A549 treated with GW870086 at 1 μM for 4 hours (cell line): Measurements from ENCODE around the gene PCDHA6. TPM values are rescaled to one million over a fixed set of nuclear protein-coding genes. Genes with fewer than 3 reads are reported as not detected.

Source experiments
- total RNA-seq: library from RNA; stranded (reverse); fragments of 200-300 nt; extraction: Qiagen RNA extraction; gene quantifications from 5 replicates; pipeline ENCODE4 v1.2.3, GENCODE V29; 2022; ENCODE audit warnings: low read depth

Gene PCDHA6
- total RNA-seq, 1 experiment from 2014 or later: 0.08 TPM

GRCh38 chr5:140875085-140876065 is 47.6 kb downstream of the PCDHA6 start, which contains the start of gene PCDHA12:
Gene PCDHA12 (plus strand): TSS chr5:140875308. CDS start chr5:140875473, 165 bp downstream.

Other genes starting within 250 kb of the PCDHA6 start
- 3.0 to 4.8 TPM (median 4.6 TPM) in 5 replicates for gene CD14, start 194.8 kb upstream of the PCDHA6 start, total RNA-seq
- 9.1 to 14.6 TPM (median 12.8 TPM) in 5 replicates for gene TMCO6, start 188.5 kb upstream of the PCDHA6 start, total RNA-seq
- gene NDUFA2, start 180.3 kb upstream of the PCDHA6 start, total RNA-seq: 110 to 128 TPM (median 113 TPM) in 5 replicates
- 82.9 to 107 TPM (median 88.8 TPM) in 5 replicates for gene IK, start 180.1 kb upstream of the PCDHA6 start, total RNA-seq
- gene WDR55, start 163.1 kb upstream of the PCDHA6 start, total RNA-seq: 27.1 to 30.4 TPM (median 30.0 TPM) in 5 replicates
- gene DND1, start 154.4 kb upstream of the PCDHA6 start, total RNA-seq: 0.37 to 0.97 TPM (median 0.64 TPM) in 5 replicates
- 73.2 to 85.5 TPM (median 78.1 TPM) in 5 replicates for gene HARS1, start 136.6 kb upstream of the PCDHA6 start, total RNA-seq
- 33.2 to 42.4 TPM (median 37.4 TPM) in 5 replicates for gene HARS2, start 136.5 kb upstream of the PCDHA6 start, total RNA-seq
- 80.6 to 110 TPM (median 84.5 TPM) in 5 replicates for gene ZMAT2, start 127.5 kb upstream of the PCDHA6 start, total RNA-seq
- 0.09 to 0.18 TPM (median 0.15 TPM) in 5 replicates for gene PCDHA1, start 41.8 kb upstream of the PCDHA6 start, total RNA-seq
- 0.06 to 0.10 TPM (median 0.07 TPM) in 3 of 5 replicates, not detected in the others for gene PCDHA2, start 33.1 kb upstream of the PCDHA6 start, total RNA-seq
- 0.78 to 1.3 TPM (median 0.88 TPM) in 5 replicates for gene PCDHA3, start 26.9 kb upstream of the PCDHA6 start, total RNA-seq
- gene PCDHA4, start 20.9 kb upstream of the PCDHA6 start, total RNA-seq: 1.6 to 2.2 TPM (median 2.0 TPM) in 5 replicates
- gene PCDHA5, start 6.3 kb upstream of the PCDHA6 start, total RNA-seq: 0.50 to 0.74 TPM (median 0.70 TPM) in 5 replicates
- 0.08 to 0.13 TPM (median 0.10 TPM) in 5 replicates for gene PCDHA7, start 6.3 kb downstream of the PCDHA6 start, total RNA-seq
- gene PCDHA8, start 13.2 kb downstream of the PCDHA6 start, total RNA-seq: 0.03 to 0.11 TPM in 2 of 5 replicates, not detected in the others
- gene PCDHA9, start 20.4 kb downstream of the PCDHA6 start, total RNA-seq: 0.02 to 0.07 TPM in 2 of 5 replicates, not detected in the others
- gene PCDHA10, start 27.9 kb downstream of the PCDHA6 start, total RNA-seq: 0.03 to 0.05 TPM (median 0.04 TPM) in 4 of 5 replicates, not detected in the other
- gene PCDHA11, start 41.0 kb downstream of the PCDHA6 start, total RNA-seq: 0.06 to 0.96 TPM (median 0.11 TPM) in 5 replicates
- 2.5 to 3.4 TPM (median 3.1 TPM) in 5 replicates for gene PCDHA12, start 47.3 kb downstream of the PCDHA6 start, total RNA-seq
- 0.07 to 0.17 TPM (median 0.10 TPM) in 5 replicates for gene PCDHA13, start 54.2 kb downstream of the PCDHA6 start, total RNA-seq
- gene PCDHAC1, start 98.3 kb downstream of the PCDHA6 start, total RNA-seq: 2.4 to 3.3 TPM (median 3.0 TPM) in 5 replicates
- 4.0 to 5.0 TPM (median 4.4 TPM) in 5 replicates for gene PCDHAC2, start 138.5 kb downstream of the PCDHA6 start, total RNA-seq
- gene PCDHB1, start 223.4 kb downstream of the PCDHA6 start, total RNA-seq: not detected in 5 replicates